CD14-positive monocyte (primary cell): Measurements from ENCODE around the gene RTN1. TPM values are rescaled to one million over a fixed set of nuclear protein-coding genes. Genes with fewer than 3 reads are reported as not detected.

ENCODE experiments used
- DNase-seq, 3 donors: peaks; one replicate each; pipeline ENCODE4 v3.0.0-alpha.2; 2011 to 2022
- H2AFZ ChIP-seq: 2 replicates; pipeline ENCODE4 v1.6.0; 2012; ENCODE audit warnings: mild to moderate bottlenecking, low read depth, low read length, inconsistent platforms; ENCODE audit not compliant: insufficient read depth, poor library complexity, severe bottlenecking
- H3K27ac ChIP-seq, 2 donors: 1 replicate in 1 of 2; 2 replicates in 1 of 2; pipeline ENCODE4 v1.5.1; 2012 to 2013; ENCODE audit warnings: low read length in 2 of 2, control low read depth in 1 of 2, inconsistent platforms in 1 of 2, low read depth in 1 of 2, mild to moderate bottlenecking in 1 of 2
- H3K27me3 ChIP-seq, 2 donors: one replicate each; pipeline versions ENCODE4 v1.6.0 to v1.6.1; 2011 to 2013; ENCODE audit warnings: low read length in 2 of 2; ENCODE audit not compliant: control insufficient read depth in 2 of 2, insufficient read depth in 2 of 2
- H3K36me3 ChIP-seq, 2 donors: replicated peaks in 1 of 2; 1 replicate in 1 of 2; 2 replicates in 1 of 2; pipeline versions ENCODE4 v1.5.1 to v1.6.1; 2012 to 2013; ENCODE audit warnings: low read length in 2 of 2, control low read depth in 1 of 2, inconsistent platforms in 1 of 2, mild to moderate bottlenecking in 1 of 2; ENCODE audit not compliant: insufficient read depth in 2 of 2, control insufficient read depth in 1 of 2
- H3K4me1 ChIP-seq, 2 donors: 1 replicate in 1 of 2; 2 replicates in 1 of 2; pipeline versions ENCODE4 v1.5.1 to v1.6.1; 2012 to 2013; ENCODE audit warnings: low read length in 2 of 2, control low read depth in 1 of 2, inconsistent platforms in 1 of 2, mild to moderate bottlenecking in 1 of 2, moderate library complexity in 1 of 2; ENCODE audit not compliant: insufficient read depth in 2 of 2, control insufficient read depth in 1 of 2
- H3K4me2 ChIP-seq: replicated peaks from 2 replicates; pipeline ENCODE3; 2012; ENCODE audit warnings: low read length, moderate library complexity, mild to moderate bottlenecking; ENCODE audit not compliant: poor library complexity, severe bottlenecking; ENCODE audit errors: extremely low read depth
- H3K4me3 ChIP-seq, 3 experiments: fragments of 200-600 bp in 1 of 3; sonication (generic) in 1 of 3; replicated peaks in 1 of 3; 1 replicate in 2 of 3; 2 replicates in 1 of 3; pipeline ENCODE4 v1.5.1; 2011 to 2013; ENCODE audit warnings: low read length in 3 of 3, mild to moderate bottlenecking in 3 of 3, control low read depth in 2 of 3, low read depth in 2 of 3, inconsistent platforms in 1 of 3, moderate library complexity in 1 of 3
- H3K79me2 ChIP-seq: 2 replicates; pipeline ENCODE4 v1.6.0; 2012; ENCODE audit warnings: mild to moderate bottlenecking, control low read depth, inconsistent platforms, low read length, moderate library complexity; ENCODE audit not compliant: insufficient read depth
- H3K9ac ChIP-seq: 2 replicates; pipeline ENCODE4 v1.6.0; 2017; ENCODE audit warnings: low read length, mild to moderate bottlenecking; ENCODE audit not compliant: insufficient read depth, poor library complexity, severe bottlenecking
- H3K9me3 ChIP-seq, 2 donors: replicated peaks in 1 of 2; 1 replicate in 1 of 2; 2 replicates in 1 of 2; pipeline versions ENCODE4 v1.5.1 to v1.6.1; 2012 to 2013; ENCODE audit warnings: low read length in 2 of 2, control low read depth in 1 of 2; ENCODE audit not compliant: control insufficient read depth in 1 of 2, insufficient read depth in 1 of 2
- H4K20me1 ChIP-seq: 2 replicates; pipeline ENCODE4 v1.6.0; 2012; ENCODE audit warnings: mild to moderate bottlenecking, low read length, control low read depth, moderate library complexity; ENCODE audit not compliant: insufficient read depth
- H3K27ac Mint-ChIP-seq, 7 donors: one replicate each; pipeline ENCODE4 v1.8.0; 2020; ENCODE audit warnings: mild to moderate bottlenecking in 7 of 7, mixed read lengths in 7 of 7, moderate library complexity in 6 of 7, inconsistent platforms in 2 of 7
- H3K27me3 Mint-ChIP-seq, 3 donors: one replicate each; pipeline ENCODE4 v1.8.0; 2021 to 2022; ENCODE audit warnings: low read depth in 3 of 3, mild to moderate bottlenecking in 3 of 3, mixed read lengths in 3 of 3, moderate library complexity in 3 of 3, inconsistent platforms in 1 of 3
- H3K36me3 Mint-ChIP-seq, 2 donors: one replicate each; pipeline ENCODE4 v1.8.0; 2020; ENCODE audit warnings: mixed read lengths in 2 of 2, inconsistent platforms in 1 of 2, mild to moderate bottlenecking in 1 of 2
- H3K4me1 Mint-ChIP-seq: one replicate; pipeline ENCODE4 v1.8.0; 2020; ENCODE audit warnings: mild to moderate bottlenecking, mixed read lengths
- H3K4me3 Mint-ChIP-seq, 2 donors: one replicate each; pipeline ENCODE4 v1.8.0; 2020; ENCODE audit warnings: mild to moderate bottlenecking in 2 of 2, mixed read lengths in 2 of 2, moderate library complexity in 1 of 2
- H3K9me3 Mint-ChIP-seq, 7 donors: one replicate each; pipeline ENCODE4 v1.8.0; 2020 to 2022; ENCODE audit warnings: mixed read lengths in 7 of 7, mild to moderate bottlenecking in 6 of 7, moderate library complexity in 6 of 7, inconsistent platforms in 2 of 7
- WGBS: methylation state at CpG from one replicate; pipeline ENCODE4 v1.1.5; 2013; ENCODE audit warnings: missing lambda C conversion rate; ENCODE audit not compliant: insufficient coverage; 5-methylcytosine and 5-hydroxymethylcytosine counted together
- intact Hi-C, 2 donors: fragments of 100-400 bp; cut with micrococcal nuclease; formaldehyde crosslinking; loops; one replicate each; pipeline versions ENCODE4 v1.15.0 to v1.15.1; 2023
- polyA plus RNA-seq, 3 donors: library from polyadenylated mRNA; depleted of rRNA in 1 of 3; unstranded in 2 of 3; stranded (reverse) in 1 of 3; fragments of 300-500 nt in 2 of 3; fragments of >200 nt in 1 of 3; fragmentation: Illumina TruSeq in 2 of 3; gene quantifications; 1 replicate in 2 of 3; 2 replicates in 1 of 3; pipeline ENCODE4 v1.2.3, GENCODE V29; 2012 to 2021
- TF ChIP-seq, protein P1 (sequence below): fragments of 200-600 bp; IDR thresholded peaks from one replicate; pipeline ENCODE4 v1.8.0; 2022; ENCODE audit warnings: antibody characterized with exemption, mild to moderate bottlenecking

RTN1 gene
- polyA plus RNA-seq, 3 donors, result 40.2 to 75.1 (median 55.0) TPM

- peak overlapping the region in 1 of 2 donors; percentile 43 for H3K27ac ChIP-seq
- WGBS, result 17% methylated on average over 2 of the region's 2 CpGs
- no peaks in the 10 kb centered on the region for H3K36me3 ChIP-seq
- no peaks in the 10 kb centered on the region for H3K27me3 ChIP-seq
- H3K27ac Mint-ChIP-seq, result no peak overlapping the region
- peaks cover 0 to 5% of the 10 kb centered on the region in 2 donors for H3K36me3 Mint-ChIP-seq
- peaks cover 5% of the 10 kb centered on the region in 2 donors for H3K9me3 ChIP-seq
- peaks cover 11% of the 10 kb centered on the region for H3K79me2 ChIP-seq
- H3K9ac ChIP-seq, result no peak overlapping the region
- H3K4me3 ChIP-seq, result peak overlapping the region in 1 of 3 experiments; percentile 26
- intact Hi-C loops, result no loop called here
- peaks cover 8% of the 10 kb centered on the region for H4K20me1 ChIP-seq
- TF ChIP-seq, protein P1, sequence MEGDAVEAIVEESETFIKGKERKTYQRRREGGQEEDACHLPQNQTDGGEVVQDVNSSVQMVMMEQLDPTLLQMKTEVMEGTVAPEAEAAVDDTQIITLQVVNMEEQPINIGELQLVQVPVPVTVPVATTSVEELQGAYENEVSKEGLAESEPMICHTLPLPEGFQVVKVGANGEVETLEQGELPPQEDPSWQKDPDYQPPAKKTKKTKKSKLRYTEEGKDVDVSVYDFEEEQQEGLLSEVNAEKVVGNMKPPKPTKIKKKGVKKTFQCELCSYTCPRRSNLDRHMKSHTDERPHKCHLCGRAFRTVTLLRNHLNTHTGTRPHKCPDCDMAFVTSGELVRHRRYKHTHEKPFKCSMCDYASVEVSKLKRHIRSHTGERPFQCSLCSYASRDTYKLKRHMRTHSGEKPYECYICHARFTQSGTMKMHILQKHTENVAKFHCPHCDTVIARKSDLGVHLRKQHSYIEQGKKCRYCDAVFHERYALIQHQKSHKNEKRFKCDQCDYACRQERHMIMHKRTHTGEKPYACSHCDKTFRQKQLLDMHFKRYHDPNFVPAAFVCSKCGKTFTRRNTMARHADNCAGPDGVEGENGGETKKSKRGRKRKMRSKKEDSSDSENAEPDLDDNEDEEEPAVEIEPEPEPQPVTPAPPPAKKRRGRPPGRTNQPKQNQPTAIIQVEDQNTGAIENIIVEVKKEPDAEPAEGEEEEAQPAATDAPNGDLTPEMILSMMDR, result no peak
- DNase-seq, result no peak
- peaks cover 66% of the 10 kb centered on the region for H3K4me1 Mint-ChIP-seq
- no peak overlapping the region for H3K4me3 Mint-ChIP-seq
- H2AFZ ChIP-seq, result no peak overlapping the region
- peaks cover 53 to 63% of the 10 kb centered on the region in 2 donors for H3K4me1 ChIP-seq
- H3K4me2 ChIP-seq, result peak overlapping the region; percentile 26
- H3K9me3 Mint-ChIP-seq, result peaks cover 4 to 16% (median 9%) of the 10 kb centered on the region in 7 donors
- H3K27me3 Mint-ChIP-seq, result peaks cover 0 to 3% (median 2%) of the 10 kb centered on the region in 3 donors
Observed at GRCh38 chr14:59852350-59852749, 18.2 kb downstream of the RTN1 start.

DNA sequence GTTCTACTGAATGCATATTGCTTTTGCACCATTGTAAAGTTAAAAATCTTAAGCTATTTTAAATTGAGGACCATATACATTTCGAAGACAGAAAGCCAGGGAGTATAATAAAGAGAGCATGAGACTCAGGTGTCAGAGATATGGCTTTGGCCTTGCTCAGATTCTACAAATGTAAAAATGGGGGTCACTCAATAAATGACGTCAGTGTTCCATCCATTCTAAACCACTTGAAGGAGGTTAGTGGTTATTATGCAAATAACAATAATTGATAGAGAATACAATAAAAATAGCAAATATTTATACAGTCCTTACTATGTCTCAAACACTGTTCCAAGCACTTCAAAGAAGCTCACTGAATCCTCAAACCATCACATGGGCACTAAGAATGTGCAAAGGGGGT, 20.1 kb downstream of the RTN1 start:
- peak overlapping the region in 1 of 2 donors; percentile 78 for H3K27ac ChIP-seq
- no peaks in the 10 kb centered on the region for H3K36me3 ChIP-seq
- no peaks in the 10 kb centered on the region for H3K9me3 ChIP-seq
- H3K27me3 ChIP-seq, result no peaks in the 10 kb centered on the region
- H3K79me2 ChIP-seq, result peaks cover 11% of the 10 kb centered on the region
- Mint-ChIP-seq H3K27ac (peak overlapping the region in 3 of 7 donors; percentile 83 to 88 (median 87)), H3K36me3 (peaks cover 0 to 12% of the 10 kb centered on the region in 2 donors), H3K9me3 (peaks cover 0 to 6% (median 3%) of the 10 kb centered on the region in 7 donors), H3K27me3 (peaks cover 0 to 3% (median 2%) of the 10 kb centered on the region in 3 donors), H3K4me3 (peak overlapping the region in 1 of 2 donors; percentile 87), H3K4me1 (peaks cover 71% of the 10 kb centered on the region)
- TF ChIP-seq, protein P1, result no peak
- no peak overlapping the region for H3K9ac ChIP-seq
- no peak overlapping the region for H2AFZ ChIP-seq
- no peaks in the 10 kb centered on the region for H4K20me1 ChIP-seq
- DNase-seq, result no peak
- intact Hi-C loops, result no loop called here
- peak overlapping the region; percentile 59 for H3K4me2 ChIP-seq
- H3K4me3 ChIP-seq, result peak overlapping the region in 1 of 3 experiments; percentile 47
- peaks cover 67 to 76% of the 10 kb centered on the region in 2 donors for H3K4me1 ChIP-seq
- WGBS, result no CpG with 5 or more reads among the region's 2 CpGs
